GM12801 (cell line): Measurements from ENCODE around the gene TIMP3.

Experiments used
- CTCF ChIP-seq: IDR thresholded peaks from one replicate; pipeline ENCODE4 v1.5.1; 2011; ENCODE audit warnings: control low read depth; ENCODE audit not compliant: insufficient read length; ENCODE audit errors: extremely low read depth

TIMP3 gene

GRCh38 chr22:32858121-32858703 is 56.7 kb downstream of the TIMP3 start:
- no peak for TF ChIP-seq CTCF

- TF ChIP-seq CTCF: no peak
Measured at GRCh38 chr22:32858957-32859356, 57.5 kb downstream of the TIMP3 start.

- TF ChIP-seq CTCF: no peak
Measured at GRCh38 chr22:32859743-32860142, 58.2 kb downstream of the TIMP3 start.

GRCh38 chr22:32861330-32861729 is 59.8 kb downstream of the TIMP3 start:
- TF ChIP-seq CTCF: no peak

- TF ChIP-seq CTCF: no peak
Measured at GRCh38 chr22:32862083-32862482, 60.6 kb downstream of the TIMP3 start.

GRCh38 chr22:32862936-32863661 is 61.6 kb downstream of the TIMP3 start:
- TF ChIP-seq CTCF: no peak

- TF ChIP-seq CTCF: no peak
Measured at GRCh38 chr22:32864041-32864440, 62.5 kb downstream of the TIMP3 start.
